ENCODE data around the gene RABEP1.
"Not testable (repeated sequence)": the region's sequence is repeated elsewhere in the genome, so short reads cannot be mapped to it uniquely, and the experiment has no call there.

Gene RABEP1

DNA sequence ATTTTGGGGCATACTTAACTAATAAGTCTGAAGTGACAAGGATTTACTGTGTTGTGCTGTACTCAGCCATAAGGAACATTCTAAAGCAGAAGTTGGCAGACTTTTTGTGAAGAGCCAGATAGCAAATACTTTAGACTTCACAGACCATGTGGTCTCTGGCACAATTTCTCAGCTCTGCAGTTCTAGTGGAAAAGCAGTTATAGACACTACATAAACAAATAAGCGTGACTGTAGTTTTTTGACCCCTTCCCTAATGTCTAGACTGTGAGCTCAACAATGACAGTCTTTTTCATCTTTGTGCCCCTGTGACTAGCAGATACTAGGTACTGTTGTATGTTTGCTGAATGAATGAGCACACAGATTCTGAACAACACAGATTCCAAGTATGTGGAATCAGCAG lies 142.8 kb downstream of the RABEP1 start:
- WGBS, 2 experiments (ENCODE audit: insufficient coverage in 2 of 2) = 89% methylated on average over 1 of the region's 1 CpG; no CpG with 5 or more reads in 1 of the 2 experiments
- H3K9me3 ChIP-seq (ENCODE audit: control insufficient read depth, low read length) = no peaks in the 10 kb centered on the region
- peaks cover 8% of the 10 kb centered on the region for H3K4me1 ChIP-seq (ENCODE audit: control insufficient read depth, insufficient read depth, low read length, poor library complexity, severe bottlenecking)
- H3K27ac ChIP-seq (ENCODE audit: low read depth, low read length, severe bottlenecking) = no peak overlapping the region
- peaks cover 87% of the 10 kb centered on the region for H3K36me3 ChIP-seq (ENCODE audit: control insufficient read depth, insufficient read depth, low read length)
- no peak overlapping the region for H3K4me3 ChIP-seq (ENCODE audit: extremely low read depth, insufficient read depth, low read length, poor library complexity, severe bottlenecking)

DNA sequence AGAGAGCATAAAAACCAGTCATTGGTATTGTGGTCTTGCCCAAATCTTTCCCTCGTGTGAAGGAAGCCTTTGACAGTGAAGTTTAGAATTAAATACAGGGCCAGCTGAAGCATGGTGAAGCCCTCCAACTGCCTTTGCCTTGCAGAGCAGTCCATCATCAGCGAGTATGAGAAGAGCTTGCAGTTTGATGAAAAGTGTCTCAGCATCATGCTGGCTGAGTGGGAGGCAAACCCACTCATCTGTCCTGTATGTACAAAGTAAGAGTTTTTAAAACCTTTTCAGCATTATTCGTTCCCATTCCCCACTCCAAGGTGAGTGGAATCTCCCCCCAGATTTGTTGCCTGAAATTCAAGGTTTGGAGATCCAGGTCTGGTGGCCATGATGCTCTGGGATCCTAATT lies 143.7 kb downstream of the RABEP1 start:
- H3K27ac ChIP-seq (ENCODE audit: low read depth, low read length, severe bottlenecking) = no peak overlapping the region
- peaks cover 96% of the 10 kb centered on the region for H3K36me3 ChIP-seq (ENCODE audit: control insufficient read depth, insufficient read depth, low read length)
- no peak overlapping the region for H3K4me3 ChIP-seq (ENCODE audit: extremely low read depth, insufficient read depth, low read length, poor library complexity, severe bottlenecking)
- WGBS, 2 experiments (ENCODE audit: insufficient coverage in 2 of 2) = 93 to 100% methylated on average over 2 of the region's 3 CpGs
- H3K4me1 ChIP-seq (ENCODE audit: control insufficient read depth, insufficient read depth, low read length, poor library complexity, severe bottlenecking) = peaks cover 8% of the 10 kb centered on the region
- no peaks in the 10 kb centered on the region for H3K9me3 ChIP-seq (ENCODE audit: control insufficient read depth, low read length)

DNA sequence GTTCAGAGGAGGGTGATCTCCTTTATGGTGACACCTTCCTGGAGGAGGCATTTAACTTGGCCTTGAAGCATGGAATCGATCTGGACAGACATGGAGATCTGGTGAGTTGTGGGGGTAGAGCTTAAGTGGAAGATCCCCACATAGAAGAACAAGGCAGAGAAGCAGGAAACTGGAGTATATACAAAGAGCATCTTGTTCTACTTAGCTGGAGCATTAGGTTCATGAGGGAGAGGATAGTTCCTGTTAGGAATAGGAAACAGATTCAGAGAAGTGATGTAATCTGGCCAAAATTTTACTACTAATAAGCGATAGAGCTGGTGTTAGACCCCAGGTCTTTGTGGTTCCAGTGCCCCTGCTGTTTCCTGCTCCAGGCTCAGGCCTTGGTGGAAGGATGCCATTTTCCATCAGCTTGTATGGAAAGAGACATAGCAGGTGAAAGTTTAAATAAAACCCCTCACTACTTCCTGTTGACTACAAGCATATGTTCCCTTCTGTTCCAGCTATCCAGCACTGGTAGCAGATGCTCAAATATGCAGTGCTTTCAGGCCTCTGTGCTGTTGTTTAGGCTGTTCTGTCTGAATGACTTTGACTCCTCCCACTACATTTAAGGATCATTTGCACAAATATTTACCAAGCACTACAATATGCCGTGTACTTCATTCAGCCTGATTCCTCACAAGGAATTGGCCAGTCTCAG lies 147.3 kb downstream of the RABEP1 start:
- 90 to 93% methylated on average over 2 to 3 of the region's 3 CpGs for WGBS, 2 experiments (ENCODE audit: insufficient coverage in 2 of 2)
- H3K9me3 ChIP-seq (ENCODE audit: control insufficient read depth, low read length) = no peaks in the 10 kb centered on the region
- peaks cover 98% of the 10 kb centered on the region for H3K36me3 ChIP-seq (ENCODE audit: control insufficient read depth, insufficient read depth, low read length)
- no peak overlapping the region for H3K4me3 ChIP-seq (ENCODE audit: extremely low read depth, insufficient read depth, low read length, poor library complexity, severe bottlenecking)
- no peak overlapping the region for H3K27ac ChIP-seq (ENCODE audit: low read depth, low read length, severe bottlenecking)
- H3K4me1 ChIP-seq (ENCODE audit: control insufficient read depth, insufficient read depth, low read length, poor library complexity, severe bottlenecking) = no peaks in the 10 kb centered on the region

DNA sequence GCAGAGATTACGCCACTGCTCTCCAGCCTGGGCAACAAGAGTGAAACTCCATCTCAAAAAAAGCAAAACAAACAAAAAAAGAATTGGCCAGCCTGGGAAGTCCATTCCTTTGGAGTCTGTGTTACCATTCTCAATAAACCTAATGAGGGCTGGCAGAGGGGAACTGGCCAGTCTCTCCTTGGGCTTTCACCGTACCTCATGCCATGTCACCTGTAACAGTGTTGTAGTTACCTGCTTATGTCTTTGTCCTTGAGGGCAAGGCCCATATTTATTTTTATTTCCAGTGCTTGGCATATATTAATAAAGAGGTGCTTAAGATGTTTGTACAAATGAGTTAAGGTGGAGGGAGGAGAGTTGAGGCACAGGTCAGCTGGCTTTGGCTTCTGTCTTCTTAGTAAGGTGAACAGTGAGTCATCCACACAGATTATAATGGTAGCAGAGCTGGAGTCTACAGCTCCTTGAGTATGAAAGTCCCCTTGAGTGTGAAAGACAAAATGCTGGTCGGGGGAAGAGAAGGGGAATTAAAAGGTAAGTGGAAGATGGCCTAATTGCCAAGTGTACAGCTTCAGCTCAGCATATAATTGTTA lies 148.4 kb downstream of the RABEP1 start:
- no peak overlapping the region for H3K27ac ChIP-seq (ENCODE audit: low read depth, low read length, severe bottlenecking)
- H3K9me3 ChIP-seq (ENCODE audit: control insufficient read depth, low read length) = no peaks in the 10 kb centered on the region
- peaks cover 97% of the 10 kb centered on the region for H3K36me3 ChIP-seq (ENCODE audit: control insufficient read depth, insufficient read depth, low read length)
- H3K4me3 ChIP-seq (ENCODE audit: extremely low read depth, insufficient read depth, low read length, poor library complexity, severe bottlenecking) = no peak overlapping the region
- H3K4me1 ChIP-seq (ENCODE audit: control insufficient read depth, insufficient read depth, low read length, poor library complexity, severe bottlenecking) = no peaks in the 10 kb centered on the region
- WGBS, 2 experiments (ENCODE audit: insufficient coverage in 2 of 2) = 86 to 93% methylated on average over 2 of the region's 3 CpGs

DNA sequence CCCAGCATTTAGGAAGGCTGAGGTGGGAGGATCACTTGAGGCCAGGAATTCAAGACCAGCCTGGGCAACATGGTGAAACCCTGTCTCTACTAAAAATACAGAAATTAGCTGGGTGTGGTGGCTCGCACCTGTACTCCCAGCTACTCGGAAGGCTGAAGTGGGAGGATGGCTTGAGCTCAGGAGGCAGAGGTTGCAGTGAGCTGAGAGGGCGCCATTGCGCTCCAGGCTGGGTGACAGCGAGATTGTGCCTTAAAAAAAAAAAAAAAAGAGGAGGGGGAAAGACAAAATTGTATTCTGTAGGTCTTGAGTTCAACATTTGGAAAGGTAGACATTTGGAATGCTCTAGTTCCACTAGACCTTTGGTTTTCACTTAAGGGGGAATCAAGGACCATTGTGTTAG lies 149.2 kb downstream of the RABEP1 start:
- peaks cover 97% of the 10 kb centered on the region for H3K36me3 ChIP-seq (ENCODE audit: control insufficient read depth, insufficient read depth, low read length)
- WGBS, 2 experiments (ENCODE audit: insufficient coverage in 2 of 2) = 72 to 80% methylated on average over 3 to 5 of the region's 5 CpGs
- not testable (repeated sequence) for H3K9me3 ChIP-seq (ENCODE audit: control insufficient read depth, low read length); H3K27ac ChIP-seq (ENCODE audit: low read depth, low read length, severe bottlenecking); H3K4me3 ChIP-seq (ENCODE audit: extremely low read depth, insufficient read depth, low read length, poor library complexity, severe bottlenecking); H3K4me1 ChIP-seq (ENCODE audit: control insufficient read depth, insufficient read depth, low read length, poor library complexity, severe bottlenecking)

DNA sequence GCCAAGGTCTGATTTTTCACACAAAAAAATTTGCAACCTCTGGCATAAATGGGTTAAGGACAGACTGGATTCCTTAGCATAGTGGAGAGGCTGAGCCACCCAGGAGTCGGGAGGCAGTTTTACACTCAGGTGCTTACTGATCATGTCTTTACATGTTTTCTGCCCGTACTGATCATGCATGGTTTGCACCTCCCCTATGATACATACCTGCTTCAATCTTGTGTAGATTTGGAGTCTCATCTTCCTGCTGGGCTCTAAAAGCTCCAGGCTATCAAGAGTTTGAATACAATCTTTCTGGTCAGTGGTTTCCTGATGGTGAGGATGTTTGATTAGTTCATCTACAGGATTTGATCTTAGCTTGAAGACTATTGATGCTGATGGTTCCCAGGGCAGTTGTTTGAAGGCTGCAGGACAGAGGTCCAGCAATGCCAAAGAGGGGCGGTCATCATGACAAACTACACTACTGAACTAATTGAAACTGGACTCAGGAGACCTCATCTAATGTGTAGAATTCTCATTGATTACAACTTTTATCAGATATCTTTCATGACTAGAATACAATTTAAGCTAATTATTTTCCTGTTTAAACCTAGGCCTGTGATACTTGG lies 150.0 kb downstream of the RABEP1 start:
- Histone ChIP-seq H3K4me3 (ENCODE audit: extremely low read depth, insufficient read depth, low read length, poor library complexity, severe bottlenecking) (no peak overlapping the region), H3K4me1 (ENCODE audit: control insufficient read depth, insufficient read depth, low read length, poor library complexity, severe bottlenecking) (peaks cover 3% of the 10 kb centered on the region), H3K36me3 (ENCODE audit: control insufficient read depth, insufficient read depth, low read length) (peaks cover 96% of the 10 kb centered on the region), H3K9me3 (ENCODE audit: control insufficient read depth, low read length) (no peaks in the 10 kb centered on the region), H3K27ac (ENCODE audit: low read depth, low read length, severe bottlenecking) (no peak overlapping the region)
- WGBS, 2 experiments (ENCODE audit: insufficient coverage in 2 of 2) = 94 to 100% methylated on average over 1 to 2 of the region's 3 CpGs

DNA sequence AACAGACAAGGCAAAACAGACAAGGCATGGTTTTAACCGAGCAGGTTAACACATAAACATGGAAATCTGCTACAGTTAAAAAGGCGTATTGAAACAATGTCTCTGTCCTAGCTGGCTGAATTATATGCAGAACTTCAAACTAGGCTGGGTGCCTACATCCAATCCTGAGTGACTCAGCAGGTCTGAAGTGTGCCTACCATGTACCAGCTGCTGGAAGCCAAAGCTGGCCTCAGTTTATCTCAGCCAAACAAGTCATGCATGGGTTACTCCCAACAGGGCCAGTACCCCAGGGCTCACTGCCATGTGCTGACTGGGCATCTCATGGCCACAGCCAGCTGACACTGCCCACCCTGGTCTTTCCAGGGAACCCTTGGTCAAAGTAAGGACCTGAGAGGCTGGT lies 152.9 kb downstream of the RABEP1 start:
- Histone ChIP-seq H3K27ac (ENCODE audit: low read depth, low read length, severe bottlenecking) (no peak overlapping the region), H3K9me3 (ENCODE audit: control insufficient read depth, low read length) (no peaks in the 10 kb centered on the region), H3K36me3 (ENCODE audit: control insufficient read depth, insufficient read depth, low read length) (peaks cover 76% of the 10 kb centered on the region), H3K4me3 (ENCODE audit: extremely low read depth, insufficient read depth, low read length, poor library complexity, severe bottlenecking) (no peak overlapping the region), H3K4me1 (ENCODE audit: control insufficient read depth, insufficient read depth, low read length, poor library complexity, severe bottlenecking) (peaks cover 8% of the 10 kb centered on the region)
- 92 to 100% methylated on average over 2 of the region's 2 CpGs for WGBS, 2 experiments (ENCODE audit: insufficient coverage in 2 of 2)

Data from mesodermal cell (in vitro differentiated cells).